GM12873 (cell line): ENCODE data around the gene EGR4.

ENCODE experiments used
- TF ChIP-seq, protein P1 (sequence below): IDR thresholded peaks from 2 replicates; pipeline ENCODE4 v1.5.1; 2012; ENCODE audit warnings: low read depth, mild to moderate bottlenecking, moderate library complexity, low read length, control low read depth; ENCODE audit not compliant: insufficient read depth; ENCODE audit errors: missing control alignments

The EGR4 gene

DNA sequence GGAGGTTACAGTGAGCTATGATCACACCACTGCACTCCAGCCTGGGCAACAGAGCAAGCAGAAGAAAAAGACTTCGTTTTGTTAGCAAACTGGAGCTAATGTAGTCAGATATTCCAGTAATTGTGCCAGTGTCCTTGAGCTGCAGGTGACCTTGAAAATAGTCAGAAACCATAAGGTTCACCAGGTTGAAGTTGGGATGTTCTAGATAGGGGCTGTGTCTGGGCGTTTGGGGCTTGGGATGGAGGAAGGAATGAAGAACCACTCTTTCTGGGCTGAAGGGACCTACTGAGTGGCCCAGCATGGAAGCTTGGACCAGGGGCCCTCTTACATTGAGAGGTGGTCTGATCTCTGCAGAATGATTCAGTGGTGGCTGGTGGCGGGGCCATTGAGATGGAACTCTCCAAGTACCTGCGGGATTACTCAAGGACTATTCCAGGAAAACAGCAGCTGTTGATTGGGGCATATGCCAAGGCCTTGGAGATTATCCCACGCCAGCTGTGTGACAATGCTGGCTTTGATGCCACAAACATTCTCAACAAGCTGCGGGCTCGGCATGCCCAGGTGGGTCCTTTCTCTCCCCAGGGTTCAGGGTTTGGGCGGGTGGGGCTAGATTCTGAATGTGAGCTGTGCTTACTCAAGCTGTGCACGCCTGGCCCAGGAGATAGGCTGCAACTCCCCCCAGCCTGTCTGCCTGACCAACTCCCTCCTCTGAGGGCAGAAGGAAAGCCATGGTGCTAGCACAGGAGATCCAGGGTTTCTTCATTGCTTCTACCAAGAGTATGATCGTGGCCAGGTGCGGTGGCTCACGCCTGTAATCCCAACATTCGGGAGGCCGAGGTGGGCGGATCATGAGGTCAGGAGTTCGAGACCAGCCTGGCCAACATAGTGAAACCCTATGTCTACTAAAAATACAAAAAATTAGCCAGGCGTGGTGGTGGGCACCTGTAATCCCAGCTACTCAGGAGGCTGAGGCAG is 42.2 kb downstream of the EGR4 start:
- TF ChIP-seq, protein P1, sequence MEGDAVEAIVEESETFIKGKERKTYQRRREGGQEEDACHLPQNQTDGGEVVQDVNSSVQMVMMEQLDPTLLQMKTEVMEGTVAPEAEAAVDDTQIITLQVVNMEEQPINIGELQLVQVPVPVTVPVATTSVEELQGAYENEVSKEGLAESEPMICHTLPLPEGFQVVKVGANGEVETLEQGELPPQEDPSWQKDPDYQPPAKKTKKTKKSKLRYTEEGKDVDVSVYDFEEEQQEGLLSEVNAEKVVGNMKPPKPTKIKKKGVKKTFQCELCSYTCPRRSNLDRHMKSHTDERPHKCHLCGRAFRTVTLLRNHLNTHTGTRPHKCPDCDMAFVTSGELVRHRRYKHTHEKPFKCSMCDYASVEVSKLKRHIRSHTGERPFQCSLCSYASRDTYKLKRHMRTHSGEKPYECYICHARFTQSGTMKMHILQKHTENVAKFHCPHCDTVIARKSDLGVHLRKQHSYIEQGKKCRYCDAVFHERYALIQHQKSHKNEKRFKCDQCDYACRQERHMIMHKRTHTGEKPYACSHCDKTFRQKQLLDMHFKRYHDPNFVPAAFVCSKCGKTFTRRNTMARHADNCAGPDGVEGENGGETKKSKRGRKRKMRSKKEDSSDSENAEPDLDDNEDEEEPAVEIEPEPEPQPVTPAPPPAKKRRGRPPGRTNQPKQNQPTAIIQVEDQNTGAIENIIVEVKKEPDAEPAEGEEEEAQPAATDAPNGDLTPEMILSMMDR = no peak

DNA sequence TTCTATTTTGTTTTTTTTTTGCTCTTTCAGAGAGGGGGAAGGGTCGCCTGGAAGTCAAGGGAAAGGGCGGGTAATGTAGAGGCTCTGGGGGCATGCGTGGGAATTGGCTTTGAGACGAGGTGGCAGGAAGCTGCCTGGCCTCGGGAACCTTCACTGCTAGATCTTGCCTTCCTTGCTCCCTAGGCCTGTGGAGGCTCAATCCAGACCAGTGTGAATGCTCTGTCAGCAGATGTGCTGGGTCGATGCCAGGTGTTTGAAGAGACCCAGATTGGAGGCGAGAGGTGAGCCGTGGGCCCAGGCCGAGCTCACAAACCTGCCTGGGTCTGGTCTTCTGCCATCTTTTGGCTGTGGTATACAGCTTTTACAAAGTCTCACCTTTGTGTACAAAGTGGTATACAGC is 43.7 kb downstream of the EGR4 start:
- TF ChIP-seq, protein P1 = no peak

DNA sequence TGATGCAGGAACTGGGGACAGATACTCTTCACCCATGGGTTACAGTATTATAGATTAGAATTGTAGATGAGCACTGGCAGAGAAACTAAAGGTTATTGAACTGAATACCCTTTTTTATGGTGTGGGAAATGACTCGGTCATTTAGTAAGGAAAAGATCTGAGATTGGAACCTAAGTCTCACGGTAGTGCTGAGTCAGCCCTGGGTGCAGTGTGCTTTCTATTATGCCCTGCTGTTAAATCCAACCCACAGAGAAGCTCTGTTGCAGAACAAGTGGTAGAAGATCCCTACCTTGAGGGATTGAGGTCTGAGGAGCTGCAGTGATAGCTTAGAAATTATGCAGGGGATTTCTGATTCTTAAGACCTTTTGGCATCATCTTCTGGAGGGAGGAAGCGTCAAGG is 46.5 kb downstream of the EGR4 start:
- TF ChIP-seq, protein P1 = no peak

DNA sequence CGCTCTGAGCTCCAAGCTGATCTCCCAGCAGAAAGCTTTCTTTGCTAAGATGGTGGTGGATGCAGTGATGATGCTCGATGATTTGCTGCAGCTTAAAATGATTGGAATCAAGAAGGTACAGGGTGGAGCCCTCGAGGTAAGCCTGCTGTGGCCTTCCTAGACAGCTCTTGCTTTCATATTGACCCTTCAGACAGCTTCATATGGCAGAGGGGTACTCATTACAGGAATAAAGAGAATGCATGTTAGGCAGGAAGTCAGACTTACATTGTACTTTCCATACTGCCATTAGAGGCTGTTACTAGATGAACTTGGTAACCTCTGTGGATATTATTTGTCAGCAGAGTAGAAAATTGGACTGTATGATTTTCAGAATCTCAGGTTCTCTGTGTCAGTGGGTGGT is 48.8 kb downstream of the EGR4 start:
- TF ChIP-seq, protein P1 = no peak

DNA sequence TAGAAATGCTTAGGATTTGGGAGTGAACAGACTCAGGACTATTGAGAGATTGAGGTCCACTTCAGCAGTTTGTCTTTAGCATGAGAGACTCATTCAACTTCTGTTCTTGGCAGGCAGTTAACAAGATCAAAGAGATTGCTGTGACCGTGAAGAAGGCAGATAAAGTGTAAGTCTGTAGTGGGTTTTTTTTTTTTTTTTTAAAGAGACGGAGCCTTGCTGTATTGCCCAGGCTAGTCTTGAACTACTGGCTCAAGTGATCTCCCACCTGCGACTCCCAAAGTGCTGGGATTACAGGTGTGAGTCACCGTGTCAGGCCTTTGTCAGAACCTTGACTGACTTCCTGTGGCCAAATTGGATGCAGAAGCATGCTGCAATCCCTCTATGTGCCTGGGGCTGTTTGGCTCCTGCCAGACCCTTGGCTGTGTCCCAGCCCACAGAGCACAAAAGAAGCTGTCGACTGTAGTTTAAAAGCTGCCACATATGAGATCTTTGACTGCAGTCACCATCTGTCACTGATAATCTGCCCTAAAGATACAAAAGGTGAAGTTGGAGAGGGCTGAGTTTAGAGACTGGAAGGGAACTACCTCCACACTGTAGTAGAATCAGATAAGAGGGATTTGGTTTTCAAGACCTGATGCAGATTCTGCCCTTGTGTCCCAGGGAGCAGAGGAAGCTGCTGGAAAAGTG is 49.3 kb downstream of the EGR4 start:
- TF ChIP-seq, protein P1 = no peak
